ENCODE data around the gene ATP5IF1.

- no peak for TF ChIP-seq GTF3C2 (IDR thresholded peaks at IDR 0.05; ENCODE audit: borderline replicate concordance, extremely low read depth, insufficient read length)
- no peak for TF ChIP-seq CREM (IDR thresholded peaks at IDR 0.05; ENCODE audit: low read depth)
- TF ChIP-seq, protein P1, sequence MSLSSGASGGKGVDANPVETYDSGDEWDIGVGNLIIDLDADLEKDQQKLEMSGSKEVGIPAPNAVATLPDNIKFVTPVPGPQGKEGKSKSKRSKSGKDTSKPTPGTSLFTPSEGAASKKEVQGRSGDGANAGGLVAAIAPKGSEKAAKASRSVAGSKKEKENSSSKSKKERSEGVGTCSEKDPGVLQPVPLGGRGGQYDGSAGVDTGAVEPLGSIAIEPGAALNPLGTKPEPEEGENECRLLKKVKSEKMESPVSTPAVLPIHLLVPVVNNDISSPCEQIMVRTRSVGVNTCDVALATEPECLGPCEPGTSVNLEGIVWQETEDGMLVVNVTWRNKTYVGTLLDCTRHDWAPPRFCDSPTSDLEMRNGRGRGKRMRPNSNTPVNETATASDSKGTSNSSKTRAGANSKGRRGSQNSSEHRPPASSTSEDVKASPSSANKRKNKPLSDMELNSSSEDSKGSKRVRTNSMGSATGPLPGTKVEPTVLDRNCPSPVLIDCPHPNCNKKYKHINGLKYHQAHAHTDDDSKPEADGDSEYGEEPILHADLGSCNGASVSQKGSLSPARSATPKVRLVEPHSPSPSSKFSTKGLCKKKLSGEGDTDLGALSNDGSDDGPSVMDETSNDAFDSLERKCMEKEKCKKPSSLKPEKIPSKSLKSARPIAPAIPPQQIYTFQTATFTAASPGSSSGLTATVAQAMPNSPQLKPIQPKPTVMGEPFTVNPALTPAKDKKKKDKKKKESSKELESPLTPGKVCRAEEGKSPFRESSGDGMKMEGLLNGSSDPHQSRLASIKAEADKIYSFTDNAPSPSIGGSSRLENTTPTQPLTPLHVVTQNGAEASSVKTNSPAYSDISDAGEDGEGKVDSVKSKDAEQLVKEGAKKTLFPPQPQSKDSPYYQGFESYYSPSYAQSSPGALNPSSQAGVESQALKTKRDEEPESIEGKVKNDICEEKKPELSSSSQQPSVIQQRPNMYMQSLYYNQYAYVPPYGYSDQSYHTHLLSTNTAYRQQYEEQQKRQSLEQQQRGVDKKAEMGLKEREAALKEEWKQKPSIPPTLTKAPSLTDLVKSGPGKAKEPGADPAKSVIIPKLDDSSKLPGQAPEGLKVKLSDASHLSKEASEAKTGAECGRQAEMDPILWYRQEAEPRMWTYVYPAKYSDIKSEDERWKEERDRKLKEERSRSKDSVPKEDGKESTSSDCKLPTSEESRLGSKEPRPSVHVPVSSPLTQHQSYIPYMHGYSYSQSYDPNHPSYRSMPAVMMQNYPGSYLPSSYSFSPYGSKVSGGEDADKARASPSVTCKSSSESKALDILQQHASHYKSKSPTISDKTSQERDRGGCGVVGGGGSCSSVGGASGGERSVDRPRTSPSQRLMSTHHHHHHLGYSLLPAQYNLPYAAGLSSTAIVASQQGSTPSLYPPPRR (CRISPR knock-in tag; IDR thresholded peaks at IDR 0.05; ENCODE audit: borderline replicate concordance): no peak
- TF ChIP-seq SP1 (CRISPR knock-in tag; IDR thresholded peaks at IDR 0.05): no peak
- TF ChIP-seq NFYB (IDR thresholded peaks at IDR 0.05; ENCODE audit: extremely low read depth, insufficient read length): no peak
- TF ChIP-seq JUN (IDR thresholded peaks at IDR 0.05; ENCODE audit: borderline replicate concordance, low read depth, low read length): no peak
- no peak for TF ChIP-seq JUN (CRISPR knock-in tag; IDR thresholded peaks at IDR 0.05; ENCODE audit: borderline replicate concordance)
- TF ChIP-seq HDAC6 (IDR thresholded peaks at IDR 0.05; ENCODE audit: low read depth, low read length): no peak
- no peak for TF ChIP-seq BRF2 (IDR thresholded peaks at IDR 0.05; ENCODE audit: borderline replicate concordance, insufficient read depth, insufficient read length)
- TF ChIP-seq KDM5B (IDR thresholded peaks at IDR 0.05; ENCODE audit: insufficient replicate concordance, low read depth, low read length): no peak
- TF ChIP-seq, protein P2, sequence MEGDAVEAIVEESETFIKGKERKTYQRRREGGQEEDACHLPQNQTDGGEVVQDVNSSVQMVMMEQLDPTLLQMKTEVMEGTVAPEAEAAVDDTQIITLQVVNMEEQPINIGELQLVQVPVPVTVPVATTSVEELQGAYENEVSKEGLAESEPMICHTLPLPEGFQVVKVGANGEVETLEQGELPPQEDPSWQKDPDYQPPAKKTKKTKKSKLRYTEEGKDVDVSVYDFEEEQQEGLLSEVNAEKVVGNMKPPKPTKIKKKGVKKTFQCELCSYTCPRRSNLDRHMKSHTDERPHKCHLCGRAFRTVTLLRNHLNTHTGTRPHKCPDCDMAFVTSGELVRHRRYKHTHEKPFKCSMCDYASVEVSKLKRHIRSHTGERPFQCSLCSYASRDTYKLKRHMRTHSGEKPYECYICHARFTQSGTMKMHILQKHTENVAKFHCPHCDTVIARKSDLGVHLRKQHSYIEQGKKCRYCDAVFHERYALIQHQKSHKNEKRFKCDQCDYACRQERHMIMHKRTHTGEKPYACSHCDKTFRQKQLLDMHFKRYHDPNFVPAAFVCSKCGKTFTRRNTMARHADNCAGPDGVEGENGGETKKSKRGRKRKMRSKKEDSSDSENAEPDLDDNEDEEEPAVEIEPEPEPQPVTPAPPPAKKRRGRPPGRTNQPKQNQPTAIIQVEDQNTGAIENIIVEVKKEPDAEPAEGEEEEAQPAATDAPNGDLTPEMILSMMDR (IDR thresholded peaks at IDR 0.05 in 2 of 3, conservative IDR thresholded peaks at IDR 0.05 in 1 of 3; ENCODE audit: insufficient read depth in 2 of 3, low read depth in 1 of 3, low read length in 3 of 3): no peak
- TF ChIP-seq, protein P3, sequence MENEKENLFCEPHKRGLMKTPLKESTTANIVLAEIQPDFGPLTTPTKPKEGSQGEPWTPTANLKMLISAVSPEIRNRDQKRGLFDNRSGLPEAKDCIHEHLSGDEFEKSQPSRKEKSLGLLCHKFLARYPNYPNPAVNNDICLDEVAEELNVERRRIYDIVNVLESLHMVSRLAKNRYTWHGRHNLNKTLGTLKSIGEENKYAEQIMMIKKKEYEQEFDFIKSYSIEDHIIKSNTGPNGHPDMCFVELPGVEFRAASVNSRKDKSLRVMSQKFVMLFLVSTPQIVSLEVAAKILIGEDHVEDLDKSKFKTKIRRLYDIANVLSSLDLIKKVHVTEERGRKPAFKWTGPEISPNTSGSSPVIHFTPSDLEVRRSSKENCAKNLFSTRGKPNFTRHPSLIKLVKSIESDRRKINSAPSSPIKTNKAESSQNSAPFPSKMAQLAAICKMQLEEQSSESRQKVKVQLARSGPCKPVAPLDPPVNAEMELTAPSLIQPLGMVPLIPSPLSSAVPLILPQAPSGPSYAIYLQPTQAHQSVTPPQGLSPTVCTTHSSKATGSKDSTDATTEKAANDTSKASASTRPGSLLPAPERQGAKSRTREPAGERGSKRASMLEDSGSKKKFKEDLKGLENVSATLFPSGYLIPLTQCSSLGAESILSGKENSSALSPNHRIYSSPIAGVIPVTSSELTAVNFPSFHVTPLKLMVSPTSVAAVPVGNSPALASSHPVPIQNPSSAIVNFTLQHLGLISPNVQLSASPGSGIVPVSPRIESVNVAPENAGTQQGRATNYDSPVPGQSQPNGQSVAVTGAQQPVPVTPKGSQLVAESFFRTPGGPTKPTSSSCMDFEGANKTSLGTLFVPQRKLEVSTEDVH (IDR thresholded peaks at IDR 0.05; ENCODE audit: low read depth, partially characterized antibody): no peak
- TF ChIP-seq, protein P4, sequence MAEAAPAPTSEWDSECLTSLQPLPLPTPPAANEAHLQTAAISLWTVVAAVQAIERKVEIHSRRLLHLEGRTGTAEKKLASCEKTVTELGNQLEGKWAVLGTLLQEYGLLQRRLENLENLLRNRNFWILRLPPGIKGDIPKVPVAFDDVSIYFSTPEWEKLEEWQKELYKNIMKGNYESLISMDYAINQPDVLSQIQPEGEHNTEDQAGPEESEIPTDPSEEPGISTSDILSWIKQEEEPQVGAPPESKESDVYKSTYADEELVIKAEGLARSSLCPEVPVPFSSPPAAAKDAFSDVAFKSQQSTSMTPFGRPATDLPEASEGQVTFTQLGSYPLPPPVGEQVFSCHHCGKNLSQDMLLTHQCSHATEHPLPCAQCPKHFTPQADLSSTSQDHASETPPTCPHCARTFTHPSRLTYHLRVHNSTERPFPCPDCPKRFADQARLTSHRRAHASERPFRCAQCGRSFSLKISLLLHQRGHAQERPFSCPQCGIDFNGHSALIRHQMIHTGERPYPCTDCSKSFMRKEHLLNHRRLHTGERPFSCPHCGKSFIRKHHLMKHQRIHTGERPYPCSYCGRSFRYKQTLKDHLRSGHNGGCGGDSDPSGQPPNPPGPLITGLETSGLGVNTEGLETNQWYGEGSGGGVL (CRISPR knock-in tag; IDR thresholded peaks at IDR 0.05): no peak
- TF ChIP-seq, protein P5, sequence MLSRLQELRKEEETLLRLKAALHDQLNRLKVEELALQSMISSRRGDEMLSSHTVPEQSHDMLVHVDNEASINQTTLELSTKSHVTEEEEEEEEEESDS (CRISPR knock-in tag; IDR thresholded peaks at IDR 0.05): no peak
Observed at GRCh38 chr1:28267633-28268032, 31.7 kb downstream of the ATP5IF1 start.

Measured in K562 (cell line).